NCI-H2171 treated with DMSO at 0.1 percent for 48 hours (cell line): Measurements from ENCODE around the gene FCHO1.
"Not testable (repeated sequence)": the region's sequence is repeated elsewhere in the genome, so short reads cannot be mapped to it uniquely, and the experiment has no call there.

Source experiments
- DNase-seq: peaks from one replicate; lab custom pipeline; 2025; lab: John Stamatoyannopoulos, UW

FCHO1 gene

DNA sequence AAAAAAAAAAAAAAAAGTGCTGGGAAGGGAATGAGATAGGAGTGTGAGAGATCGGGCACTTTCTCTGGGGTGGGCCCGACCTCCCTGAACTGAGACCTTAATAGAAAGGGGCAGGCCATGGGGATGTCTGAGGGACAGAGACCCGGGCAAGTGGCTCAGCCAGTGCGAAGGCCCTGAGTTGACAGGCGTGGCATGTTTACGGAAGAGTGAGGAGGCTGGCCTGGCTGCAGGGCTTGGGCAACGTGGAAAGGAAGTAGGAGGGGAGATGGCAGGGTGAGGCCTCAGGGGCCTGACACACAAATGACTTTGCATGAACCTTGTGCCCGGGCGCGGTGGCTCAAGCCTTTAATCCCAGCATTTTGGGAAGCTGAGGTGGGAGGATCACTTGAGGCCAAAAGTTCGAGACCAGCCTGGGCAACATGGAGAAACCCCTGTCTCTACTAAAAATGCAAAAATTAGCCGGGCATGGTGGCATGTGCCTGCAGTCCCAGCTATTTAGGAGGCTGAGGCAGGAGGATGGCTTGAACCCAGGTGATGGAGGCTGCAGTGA, 13.9 kb downstream of the FCHO1 start:
- DNase-seq = no peak

GRCh38 chr19:17766543-17767131, 15.4 kb downstream of the FCHO1 start:
- DNase-seq = peak; percentile 81

- DNase-seq = no peak
Observed at GRCh38 chr19:17767559-17767958, 16.3 kb downstream of the FCHO1 start.

DNA sequence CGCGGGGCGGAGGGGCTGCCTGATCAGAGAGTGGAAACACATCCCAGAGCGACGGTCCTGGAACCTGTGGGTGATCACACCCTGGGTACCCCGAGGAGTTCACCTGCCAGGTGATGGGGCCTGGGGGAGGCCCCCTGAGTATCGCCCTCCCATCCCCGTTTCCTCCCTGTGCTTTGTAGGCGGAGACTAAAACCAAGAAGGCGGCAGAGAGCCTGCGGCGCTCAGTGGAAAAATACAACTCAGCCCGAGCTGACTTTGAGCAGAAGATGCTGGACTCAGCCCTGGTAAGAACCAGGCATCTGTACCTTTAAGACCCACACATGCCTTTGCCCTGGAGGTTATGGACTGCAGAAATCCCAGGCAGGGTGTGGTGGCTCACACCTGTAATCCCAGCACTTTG, 19.3 kb downstream of the FCHO1 start:
- DNase-seq = no peak

DNA sequence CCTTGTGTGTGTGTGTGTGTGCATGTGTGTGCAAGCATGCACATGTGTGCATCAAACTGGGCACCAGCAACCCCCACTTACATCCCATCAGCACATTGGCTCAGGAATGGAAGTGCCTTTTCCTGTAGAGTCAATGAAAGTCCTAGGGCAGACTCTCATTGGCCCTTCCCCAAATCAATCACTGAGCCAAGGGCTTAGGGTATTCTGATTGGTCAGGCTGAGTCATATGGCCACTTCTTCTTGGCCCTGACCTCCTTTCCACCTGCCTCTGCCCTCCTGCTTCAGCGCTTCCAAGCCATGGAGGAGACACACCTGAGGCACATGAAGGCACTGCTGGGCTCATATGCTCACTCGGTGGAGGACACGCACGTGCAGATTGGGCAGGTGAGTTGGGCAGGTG, 20.9 kb downstream of the FCHO1 start:
- DNase-seq = no peak

GRCh38 chr19:17775245-17775927, 24.1 kb downstream of the FCHO1 start:
- no peak for DNase-seq

DNA sequence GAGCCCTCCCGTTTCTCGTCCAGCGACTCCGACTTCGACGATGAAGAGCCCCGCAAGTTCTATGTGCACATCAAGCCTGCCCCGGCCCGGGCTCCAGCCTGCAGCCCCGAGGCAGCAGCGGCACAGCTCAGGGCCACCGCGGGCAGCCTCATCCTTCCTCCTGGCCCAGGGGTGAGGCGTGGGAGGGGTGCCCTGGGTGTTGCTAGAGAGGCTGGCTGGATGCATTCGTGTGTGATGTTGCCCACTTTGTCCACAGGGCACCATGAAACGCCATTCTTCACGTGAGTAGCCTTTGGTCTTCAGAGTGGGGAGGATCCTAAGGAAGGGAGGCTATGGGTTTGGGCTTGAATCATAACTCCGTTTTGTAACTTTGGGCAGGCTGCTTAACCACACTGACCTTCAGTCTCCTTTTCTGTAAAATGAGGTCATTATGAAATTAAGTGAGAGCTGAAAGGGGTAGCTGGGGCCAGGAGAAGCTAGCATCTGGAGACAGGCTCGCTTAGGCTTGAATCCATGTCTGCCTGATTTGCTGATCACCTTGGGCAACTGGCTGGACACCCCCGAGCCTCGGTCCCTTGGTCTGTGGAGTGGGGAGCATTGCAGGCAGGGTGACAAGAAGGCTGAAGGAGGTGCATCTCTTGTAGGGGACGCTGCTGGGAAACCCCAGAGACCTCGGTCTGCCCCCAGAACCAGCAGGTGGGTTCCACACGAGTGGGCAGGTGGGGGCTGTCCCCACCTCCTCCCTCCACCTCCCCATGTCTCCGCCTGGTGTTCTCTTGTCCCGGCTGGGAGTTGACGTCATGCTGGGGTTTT, 24.9 kb downstream of the FCHO1 start:
- DNase-seq = no peak

GRCh38 chr19:17777840-17778239, 26.6 kb downstream of the FCHO1 start:
- not testable (repeated sequence) for DNase-seq

DNA sequence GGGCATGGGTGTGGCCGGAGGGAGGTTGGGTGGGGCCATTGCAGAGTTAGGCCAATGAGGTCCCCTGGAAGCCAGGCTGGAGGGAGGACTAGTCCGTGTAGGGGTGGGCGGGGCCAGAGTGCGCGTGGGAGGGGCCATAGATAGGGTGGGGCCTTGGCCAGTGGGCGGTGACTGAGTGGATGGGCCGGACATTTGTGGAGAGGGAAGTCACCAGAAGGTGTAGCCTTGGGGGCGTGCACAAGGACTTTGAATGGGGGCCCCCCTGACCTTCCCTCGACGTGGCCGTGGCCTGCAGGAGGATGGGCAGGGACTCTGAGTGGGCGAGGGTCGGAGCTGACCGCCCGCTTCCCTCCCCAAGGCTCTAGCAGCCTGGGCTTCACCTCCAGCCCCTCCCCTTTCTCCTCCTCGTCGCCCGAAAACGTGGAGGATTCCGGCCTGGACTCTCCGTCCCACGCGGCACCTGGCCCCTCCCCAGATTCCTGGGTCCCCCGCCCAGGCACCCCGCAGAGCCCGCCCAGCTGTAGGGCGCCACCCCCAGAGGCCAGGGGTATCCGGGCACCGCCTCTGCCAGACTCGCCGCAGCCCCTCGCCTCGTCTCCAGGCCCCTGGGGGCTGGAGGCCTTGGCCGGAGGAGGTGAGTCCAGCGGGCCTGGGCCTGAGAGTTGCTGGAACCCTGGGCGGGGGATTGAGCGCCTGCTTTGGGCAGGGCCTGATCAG, 27.1 kb downstream of the FCHO1 start:
- DNase-seq = no peak

- DNase-seq = no peak
Observed at GRCh38 chr19:17778968-17779929, 28.0 kb downstream of the FCHO1 start.

DNA sequence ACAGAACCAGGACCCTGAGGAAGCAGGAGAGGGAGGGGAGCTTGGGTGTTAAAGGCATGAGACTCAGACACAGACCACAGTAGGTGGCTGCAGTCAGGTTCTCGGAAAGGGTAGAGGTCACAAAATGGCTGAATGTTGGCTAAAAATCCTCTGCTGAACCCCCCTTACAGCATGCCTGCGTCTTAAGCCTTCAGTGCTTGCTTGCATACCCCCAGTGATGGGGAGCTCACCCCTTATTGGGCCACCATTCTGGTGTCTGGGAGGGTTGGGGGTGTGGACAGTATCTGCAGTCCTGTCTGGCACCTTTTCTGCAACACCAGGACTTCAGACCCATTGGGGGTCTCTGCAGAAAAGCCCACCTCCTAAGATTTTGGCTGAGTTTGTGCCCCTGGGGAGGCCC, 29.5 kb downstream of the FCHO1 start:
- no peak for DNase-seq

GRCh38 chr19:17783721-17784120, 32.4 kb downstream of the FCHO1 start:
- not testable (repeated sequence) for DNase-seq

- peak; percentile 66 for DNase-seq
Observed at GRCh38 chr19:17784201-17785008, 33.1 kb downstream of the FCHO1 start.

DNA sequence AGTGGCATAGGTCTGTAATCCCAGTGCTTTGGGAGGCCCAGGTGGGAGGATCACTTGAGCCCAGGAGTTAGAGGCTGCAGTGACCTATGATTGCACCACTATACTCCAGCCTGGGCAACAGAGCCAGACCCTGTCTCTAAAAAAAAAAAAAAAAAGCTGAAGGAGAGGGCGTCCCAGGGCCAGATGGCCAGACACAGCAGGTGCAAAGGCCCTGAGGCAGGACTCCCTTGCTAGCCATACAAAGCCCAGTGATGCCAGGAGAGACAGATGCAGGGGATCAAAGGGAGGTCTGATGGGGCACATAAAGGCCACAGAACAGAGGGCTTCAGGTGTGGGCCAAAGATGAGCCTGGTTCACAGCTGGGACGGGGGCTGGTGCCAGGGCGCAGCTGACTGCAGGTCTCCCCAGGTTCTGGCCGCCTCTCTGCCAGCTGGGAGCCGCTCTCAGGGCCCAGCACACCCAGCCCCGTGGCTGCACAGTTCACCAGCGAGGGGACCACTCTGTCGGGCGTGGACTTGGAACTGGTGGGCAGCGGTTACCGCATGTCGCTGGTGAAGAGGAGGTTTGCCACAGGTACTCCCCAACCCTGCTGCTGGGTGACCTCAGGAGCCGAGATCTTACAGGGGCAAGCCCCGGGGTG, 36.1 kb downstream of the FCHO1 start:
- DNase-seq = no peak

GRCh38 chr19:17788632-17789031, 37.4 kb downstream of the FCHO1 start:
- no peak for DNase-seq

- DNase-seq = no peak
Observed at GRCh38 chr19:17790059-17790780, 38.9 kb downstream of the FCHO1 start.

DNA sequence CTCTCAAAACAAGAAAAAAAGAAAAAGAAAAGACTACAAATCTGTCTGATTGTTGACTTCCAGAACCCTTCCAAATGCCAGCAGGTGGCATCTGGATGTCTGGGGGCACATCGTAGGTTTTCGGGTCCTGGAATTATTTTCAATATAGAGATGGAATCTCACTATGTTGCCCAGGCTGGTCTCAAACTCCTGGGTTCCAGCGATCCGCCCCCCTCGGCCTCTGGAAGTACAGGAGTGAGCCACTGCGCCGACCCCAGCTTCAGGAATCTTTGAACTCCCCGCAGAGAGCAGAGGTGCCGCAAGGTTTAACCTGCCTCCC, 43.1 kb downstream of the FCHO1 start:
- no peak for DNase-seq

GRCh38 chr19:17794731-17795494, 43.6 kb downstream of the FCHO1 start, which contains the start of gene B3GNT3:
Gene B3GNT3, plus strand, starts transcription at chr19:17795138. Its CDS starts 12,670 bp downstream, at chr19:17807808.
- peak; percentile 67 for DNase-seq
